ENCODE results near the gene MLH3. TPM values are rescaled to one million over a fixed set of nuclear protein-coding genes. Genes with fewer than 3 reads are reported as not detected.
A peak's percentile ranks its signal among the peaks of the same experiment; 100 is the strongest.

The MLH3 gene
- total RNA-seq, 1 donor from 2014 or later: 21.3 TPM

DNA sequence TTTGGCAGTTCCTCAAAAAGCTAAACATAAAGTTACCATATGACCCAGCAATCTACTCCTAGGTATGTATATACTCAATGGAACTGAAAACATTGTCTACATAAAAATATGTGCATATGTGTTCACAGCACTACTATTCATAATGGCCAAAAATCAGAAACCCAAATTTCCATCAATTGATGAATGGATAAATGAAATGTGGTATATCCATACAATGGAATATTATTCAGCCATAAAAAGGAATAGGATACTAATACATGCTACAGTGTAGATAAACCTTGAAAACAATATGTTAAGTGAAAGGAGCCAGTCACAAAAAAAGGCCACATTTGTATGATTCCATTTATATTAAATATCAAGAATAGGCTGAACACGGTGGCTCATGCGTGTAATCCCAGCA is 9.2 kb upstream of the MLH3 start:
- peaks cover 6% of the 10 kb centered on the region for H3K36me3 Mint-ChIP-seq (ENCODE audit: low read depth)
- H3K27me3 Mint-ChIP-seq (ENCODE audit: low read depth): no peaks in the 10 kb centered on the region
- DNase-seq (ENCODE audit: low spot score): no peak
- H3K4me3 Mint-ChIP-seq (ENCODE audit: unreplicated experiment): no peak overlapping the region
- peaks cover 23% of the 10 kb centered on the region for H3K4me1 Mint-ChIP-seq (ENCODE audit: low read depth)
- TF ChIP-seq, protein P1, sequence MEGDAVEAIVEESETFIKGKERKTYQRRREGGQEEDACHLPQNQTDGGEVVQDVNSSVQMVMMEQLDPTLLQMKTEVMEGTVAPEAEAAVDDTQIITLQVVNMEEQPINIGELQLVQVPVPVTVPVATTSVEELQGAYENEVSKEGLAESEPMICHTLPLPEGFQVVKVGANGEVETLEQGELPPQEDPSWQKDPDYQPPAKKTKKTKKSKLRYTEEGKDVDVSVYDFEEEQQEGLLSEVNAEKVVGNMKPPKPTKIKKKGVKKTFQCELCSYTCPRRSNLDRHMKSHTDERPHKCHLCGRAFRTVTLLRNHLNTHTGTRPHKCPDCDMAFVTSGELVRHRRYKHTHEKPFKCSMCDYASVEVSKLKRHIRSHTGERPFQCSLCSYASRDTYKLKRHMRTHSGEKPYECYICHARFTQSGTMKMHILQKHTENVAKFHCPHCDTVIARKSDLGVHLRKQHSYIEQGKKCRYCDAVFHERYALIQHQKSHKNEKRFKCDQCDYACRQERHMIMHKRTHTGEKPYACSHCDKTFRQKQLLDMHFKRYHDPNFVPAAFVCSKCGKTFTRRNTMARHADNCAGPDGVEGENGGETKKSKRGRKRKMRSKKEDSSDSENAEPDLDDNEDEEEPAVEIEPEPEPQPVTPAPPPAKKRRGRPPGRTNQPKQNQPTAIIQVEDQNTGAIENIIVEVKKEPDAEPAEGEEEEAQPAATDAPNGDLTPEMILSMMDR (IDR thresholded peaks at IDR 0.05): no peak
- no peak overlapping the region for H3K27ac Mint-ChIP-seq (ENCODE audit: unreplicated experiment)
- H3K9me3 Mint-ChIP-seq (ENCODE audit: low read depth): peaks cover 2% of the 10 kb centered on the region

GRCh38 chr14:75059642-75060041 is 8.4 kb upstream of the MLH3 start:
- Mint-ChIP-seq H3K9me3 (ENCODE audit: low read depth) (peaks cover 2% of the 10 kb centered on the region), H3K36me3 (ENCODE audit: low read depth) (peaks cover 6% of the 10 kb centered on the region), H3K27me3 (ENCODE audit: low read depth) (no peaks in the 10 kb centered on the region), H3K4me3 (ENCODE audit: unreplicated experiment) (no peak overlapping the region), H3K27ac (ENCODE audit: unreplicated experiment) (peak overlapping the region; percentile 42), H3K4me1 (ENCODE audit: low read depth) (peaks cover 23% of the 10 kb centered on the region)
- TF ChIP-seq, protein P1 (IDR thresholded peaks at IDR 0.05): no peak
- DNase-seq (ENCODE audit: low spot score): no peak

DNA sequence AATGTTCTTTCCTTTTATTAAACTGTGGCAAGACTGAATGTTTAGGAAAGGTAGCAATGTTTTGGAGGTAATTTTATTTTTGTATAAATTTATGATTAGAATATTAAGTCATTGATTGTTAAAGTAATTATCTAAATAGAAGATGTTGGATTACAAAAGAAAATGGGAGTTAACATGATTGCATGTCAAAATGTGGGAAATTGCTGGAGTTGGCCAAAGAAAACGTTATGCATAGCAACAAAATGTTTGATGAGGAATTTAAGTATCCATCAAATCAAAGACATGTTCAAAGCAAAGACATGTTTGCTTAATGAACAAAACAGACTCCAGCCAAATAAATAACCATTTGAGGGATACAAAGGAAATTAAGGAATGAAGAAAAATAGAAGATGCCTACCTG is 3.2 kb upstream of the MLH3 start:
- H3K27ac Mint-ChIP-seq (ENCODE audit: unreplicated experiment): no peak overlapping the region
- no peak for DNase-seq (ENCODE audit: low spot score)
- H3K9me3 Mint-ChIP-seq (ENCODE audit: low read depth): no peaks in the 10 kb centered on the region
- TF ChIP-seq, protein P1 (IDR thresholded peaks at IDR 0.05): no peak
- peaks cover 1% of the 10 kb centered on the region for H3K36me3 Mint-ChIP-seq (ENCODE audit: low read depth)
- no peak overlapping the region for H3K4me3 Mint-ChIP-seq (ENCODE audit: unreplicated experiment)
- no peaks in the 10 kb centered on the region for H3K27me3 Mint-ChIP-seq (ENCODE audit: low read depth)
- H3K4me1 Mint-ChIP-seq (ENCODE audit: low read depth): peaks cover 20% of the 10 kb centered on the region

GRCh38 chr14:75053396-75054291 is 2.4 kb upstream of the MLH3 start:
- H3K9me3 Mint-ChIP-seq (ENCODE audit: low read depth): no peaks in the 10 kb centered on the region
- H3K4me3 Mint-ChIP-seq (ENCODE audit: unreplicated experiment): no peak overlapping the region
- no peaks in the 10 kb centered on the region for H3K27me3 Mint-ChIP-seq (ENCODE audit: low read depth)
- TF ChIP-seq, protein P1 (IDR thresholded peaks at IDR 0.05): no peak
- peaks cover 1% of the 10 kb centered on the region for H3K36me3 Mint-ChIP-seq (ENCODE audit: low read depth)
- H3K4me1 Mint-ChIP-seq (ENCODE audit: low read depth): peaks cover 18% of the 10 kb centered on the region
- DNase-seq (ENCODE audit: low spot score): no peak
- H3K27ac Mint-ChIP-seq (ENCODE audit: unreplicated experiment): no peak overlapping the region

DNA sequence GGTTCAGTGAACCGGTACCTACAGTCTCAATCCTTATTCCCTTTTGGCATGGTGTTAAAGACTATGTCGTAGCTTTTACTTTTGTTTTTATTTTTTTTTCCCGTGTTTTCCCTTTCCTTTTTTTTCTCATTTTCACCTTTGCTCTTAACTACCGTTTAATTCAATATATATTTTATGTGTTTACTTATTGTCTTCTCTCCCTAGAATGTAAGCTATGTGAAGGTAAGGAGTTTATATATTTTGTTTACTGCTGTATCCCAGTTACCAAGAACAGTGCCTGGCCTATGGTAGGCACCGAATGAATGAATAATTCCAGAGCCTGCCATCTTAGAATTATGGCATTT is 261 bp upstream of the MLH3 start:
- Mint-ChIP-seq H3K4me1 (ENCODE audit: low read depth) (peaks cover 18% of the 10 kb centered on the region), H3K27ac (ENCODE audit: unreplicated experiment) (peak overlapping the region; percentile 96), H3K9me3 (ENCODE audit: low read depth) (no peaks in the 10 kb centered on the region), H3K36me3 (ENCODE audit: low read depth) (peaks cover 1% of the 10 kb centered on the region), H3K27me3 (ENCODE audit: low read depth) (no peaks in the 10 kb centered on the region), H3K4me3 (ENCODE audit: unreplicated experiment) (peak overlapping the region; percentile 91)
- no peak for DNase-seq (ENCODE audit: low spot score)
- TF ChIP-seq, protein P1 (IDR thresholded peaks at IDR 0.05): no peak

All from chondrocyte (in vitro differentiated cells).